Vagina (tissue), 2 donors: ENCODE data around the gene VIL1.
A peak's percentile ranks its signal among the peaks of the same experiment; 100 is the strongest.

Experiments used
- CTCF ChIP-seq, 3 experiments: fragments of 450-650 bp in 2 of 3; fragments of 200-600 bp in 1 of 3; sonication (generic) in 1 of 3; IDR thresholded peaks; one replicate each; pipeline ENCODE4 v1.5.1; 2017 to 2019; ENCODE audit warnings: antibody characterized with exemption in 3 of 3, mild to moderate bottlenecking in 2 of 3, moderate library complexity in 2 of 3
- POLR2A ChIP-seq, 2 donors: fragments of 450-650 bp; IDR thresholded peaks; one replicate each; pipeline ENCODE4 v1.6.1; 2017; ENCODE audit warnings: antibody characterized with exemption in 2 of 2, mild to moderate bottlenecking in 2 of 2, moderate library complexity in 2 of 2
- POLR2AphosphoS5 ChIP-seq, 2 donors: sonication (generic); formaldehyde crosslinking; IDR thresholded peaks; one replicate each; pipeline ENCODE4 v1.9.0; 2017; ENCODE audit warnings: antibody characterized with exemption in 2 of 2, mild to moderate bottlenecking in 2 of 2, low read depth in 1 of 2; ENCODE audit not compliant: insufficient read depth in 1 of 2

GRCh38 chr2:218381916-218382366 is 37.0 kb upstream of the VIL1 start, which contains the start of gene SLC11A1:
- TF ChIP-seq CTCF (IDR thresholded peaks at IDR 0.05) (no peak), POLR2A (IDR thresholded peaks at IDR 0.05) (peak in 1 of 2 donors; percentile 16), POLR2AphosphoS5 (IDR thresholded peaks at IDR 0.05; ENCODE audit: insufficient read depth in 1 of 2, low read depth in 1 of 2) (peak in 1 of 2 donors; percentile 51)
